ENCODE data around the gene RAB11FIP4. TPM values are rescaled to one million over a fixed set of nuclear protein-coding genes. Genes with fewer than 3 reads are reported as not detected.

Gene RAB11FIP4
- total and polyA plus RNA-seq, 7 donors: 0.66 to 32.5 (median 1.8) TPM

DNA sequence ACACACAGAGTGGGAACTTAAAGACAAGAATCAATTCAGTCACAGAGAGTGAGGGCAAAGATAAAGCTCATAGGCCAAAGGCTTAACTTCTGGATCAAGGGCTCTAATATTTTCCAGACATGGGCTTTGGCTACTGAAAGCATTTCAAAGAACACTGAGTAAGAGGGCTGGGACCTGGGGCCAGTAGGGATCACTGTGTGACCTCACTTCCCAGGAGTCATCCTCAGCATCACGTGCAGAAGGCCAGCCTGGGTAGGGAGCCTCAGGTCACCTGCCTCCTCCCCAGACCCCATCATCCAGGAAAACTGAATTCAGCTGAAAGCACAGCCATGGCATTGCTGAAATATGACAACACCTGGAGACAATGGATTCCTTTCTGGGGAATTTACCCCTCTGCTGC lies 163.5 kb downstream of the RAB11FIP4 start:
- 85 to 98% methylated on average over 1 of the region's 1 CpG for WGBS, 2 donors
- TF ChIP-seq CTCF (IDR thresholded peaks at IDR 0.05) (no peak), POLR2A (IDR thresholded peaks at IDR 0.05) (no peak), POLR2AphosphoS5 (IDR thresholded peaks at IDR 0.05) (no peak), EP300 (IDR thresholded peaks at IDR 0.05) (no peak)
- Histone ChIP-seq H3K4me3 (no peak overlapping the region), H3K27ac (no peak overlapping the region), H3K36me3 (no peaks in the 10 kb centered on the region), H3K4me1 (peaks cover 0 to 12% (median 8%) of the 10 kb centered on the region in 4 donors), H3K9me3 (no peaks in the 10 kb centered on the region), H3K27me3 (no peaks in the 10 kb centered on the region)
- DNase-seq: no peak
- intact Hi-C loops (cut with DNase I): loop anchor here (5.0 kb wide), 2 partner anchors 232 to 347 kb away; partner anchors contain the start of gene UTP6

- Histone ChIP-seq H3K36me3 (no peaks in the 10 kb centered on the region), H3K27ac (no peak overlapping the region), H3K9me3 (no peaks in the 10 kb centered on the region), H3K27me3 (no peaks in the 10 kb centered on the region), H3K4me1 (peaks cover 0 to 22% (median 21%) of the 10 kb centered on the region in 4 donors), H3K4me3 (no peak overlapping the region)
- no peak for TF ChIP-seq EP300 (IDR thresholded peaks at IDR 0.05)
- TF ChIP-seq CTCF (IDR thresholded peaks at IDR 0.05): no peak
- TF ChIP-seq POLR2A (IDR thresholded peaks at IDR 0.05): no peak
- TF ChIP-seq POLR2AphosphoS5 (IDR thresholded peaks at IDR 0.05): no peak
- intact Hi-C loops (cut with DNase I): loop anchor here (5.0 kb wide), 2 partner anchors 230 to 345 kb away; partner anchors contain the start of gene UTP6
- 84 to 91% methylated on average over 13 of the region's 13 CpGs for WGBS, 2 donors
- DNase-seq: no peak
Observed at GRCh38 chr17:31556969-31557645, 165.6 kb downstream of the RAB11FIP4 start.

GRCh38 chr17:31558748-31559583 lies 167.5 kb downstream of the RAB11FIP4 start:
- no peaks in the 10 kb centered on the region for H3K9me3 ChIP-seq
- TF ChIP-seq POLR2AphosphoS5 (IDR thresholded peaks at IDR 0.05) (peak; percentile 56 to 85 (median 77)), EP300 (IDR thresholded peaks at IDR 0.05) (no peak), CTCF (IDR thresholded peaks at IDR 0.05) (peak; percentile 10 to 94 (median 22))
- WGBS, 2 donors: 1% methylated on average over 111 of the region's 111 CpGs
- intact Hi-C loops (cut with DNase I): loop anchor here (1.0 to 5.0 kb wide), 4 partner anchors 138 to 343 kb away; partner anchors contain the start of gene UTP6
- peak overlapping the region; percentile 67 to 85 (median 69) for H3K4me3 ChIP-seq
- DNase-seq: peak; percentile 92
- H3K27me3 ChIP-seq: no peaks in the 10 kb centered on the region
- peaks cover 0 to 5% (median 0%) of the 10 kb centered on the region in 4 donors for H3K36me3 ChIP-seq
- H3K27ac ChIP-seq: peak overlapping the region; percentile 88 to 96 (median 91)
- peaks cover 0 to 38% (median 32%) of the 10 kb centered on the region in 4 donors for H3K4me1 ChIP-seq

- H3K27ac ChIP-seq: peak overlapping the region; percentile 88 to 96 (median 91)
- no peak for DNase-seq
- intact Hi-C loops (cut with DNase I): loop anchor here (2.0 to 5.0 kb wide), 5 partner anchors 37 to 342 kb away; partner anchors contain the start of gene UTP6
- peak overlapping the region; percentile 67 to 85 (median 69) for H3K4me3 ChIP-seq
- H3K4me1 ChIP-seq: peaks cover 0 to 46% (median 41%) of the 10 kb centered on the region in 4 donors
- 34 to 42% methylated on average over 91 of the region's 91 CpGs for WGBS, 2 donors
- TF ChIP-seq EP300 (IDR thresholded peaks at IDR 0.05) (no peak), POLR2AphosphoS5 (IDR thresholded peaks at IDR 0.05) (peak in 1 of 4 donors; percentile 20)
- H3K9me3 ChIP-seq: no peaks in the 10 kb centered on the region
- H3K36me3 ChIP-seq: peaks cover 0 to 5% (median 0%) of the 10 kb centered on the region in 4 donors
- no peaks in the 10 kb centered on the region for H3K27me3 ChIP-seq
Observed at GRCh38 chr17:31559584-31560501, 168.4 kb downstream of the RAB11FIP4 start.
